Measurements from ENCODE around the gene ANKRD10.

ANKRD10 gene

GRCh38 chr13:110888390-110888789 is 26.5 kb downstream of the ANKRD10 start:
- no peak for DNase-seq (ENCODE audit: extremely low read depth, insufficient read length)
- H3K4me3 ChIP-seq (replicated peaks; ENCODE audit: low read depth, low read length): no peak overlapping the region
- TF ChIP-seq CTCF (IDR thresholded peaks at IDR 0.05; ENCODE audit: insufficient read depth, low read length, poor library complexity, severe bottlenecking): no peak
- no peaks in the 10 kb centered on the region for H3K27me3 ChIP-seq (replicated peaks; ENCODE audit: control insufficient read depth, insufficient read depth, low read length)
- no peaks in the 10 kb centered on the region for H3K36me3 ChIP-seq (ENCODE audit: control insufficient read depth, insufficient read depth, low read length)

- H3K4me3 ChIP-seq (replicated peaks; ENCODE audit: low read depth, low read length): no peak overlapping the region
- no peaks in the 10 kb centered on the region for H3K27me3 ChIP-seq (replicated peaks; ENCODE audit: control insufficient read depth, insufficient read depth, low read length)
- TF ChIP-seq CTCF (IDR thresholded peaks at IDR 0.05; ENCODE audit: insufficient read depth, low read length, poor library complexity, severe bottlenecking): no peak
- H3K36me3 ChIP-seq (ENCODE audit: control insufficient read depth, insufficient read depth, low read length): no peaks in the 10 kb centered on the region
- no peak for DNase-seq (ENCODE audit: extremely low read depth, insufficient read length)
These were observed 27.1 kb downstream of the ANKRD10 start for GRCh38 chr13:110887597-110888333.

- no peak for DNase-seq (ENCODE audit: extremely low read depth, insufficient read length)
- Histone ChIP-seq H3K27me3 (replicated peaks; ENCODE audit: control insufficient read depth, insufficient read depth, low read length) (no peaks in the 10 kb centered on the region), H3K4me3 (replicated peaks; ENCODE audit: low read depth, low read length) (no peak overlapping the region), H3K36me3 (ENCODE audit: control insufficient read depth, insufficient read depth, low read length) (no peaks in the 10 kb centered on the region)
- TF ChIP-seq CTCF (IDR thresholded peaks at IDR 0.05; ENCODE audit: insufficient read depth, low read length, poor library complexity, severe bottlenecking): no peak
These were observed 27.8 kb downstream of the ANKRD10 start for GRCh38 chr13:110886870-110887596.

- no peak for DNase-seq (ENCODE audit: extremely low read depth, insufficient read length)
- TF ChIP-seq CTCF (IDR thresholded peaks at IDR 0.05; ENCODE audit: insufficient read depth, low read length, poor library complexity, severe bottlenecking): no peak
- Histone ChIP-seq H3K4me3 (replicated peaks; ENCODE audit: low read depth, low read length) (no peak overlapping the region), H3K36me3 (ENCODE audit: control insufficient read depth, insufficient read depth, low read length) (no peaks in the 10 kb centered on the region), H3K27me3 (replicated peaks; ENCODE audit: control insufficient read depth, insufficient read depth, low read length) (no peaks in the 10 kb centered on the region)
These were observed 28.7 kb downstream of the ANKRD10 start for GRCh38 chr13:110885966-110886869.

- Histone ChIP-seq H3K27me3 (replicated peaks; ENCODE audit: control insufficient read depth, insufficient read depth, low read length) (no peaks in the 10 kb centered on the region), H3K36me3 (ENCODE audit: control insufficient read depth, insufficient read depth, low read length) (no peaks in the 10 kb centered on the region), H3K4me3 (replicated peaks; ENCODE audit: low read depth, low read length) (no peak overlapping the region)
- no peak for TF ChIP-seq CTCF (IDR thresholded peaks at IDR 0.05; ENCODE audit: insufficient read depth, low read length, poor library complexity, severe bottlenecking)
- no peak for DNase-seq (ENCODE audit: extremely low read depth, insufficient read length)
These were observed 29.4 kb downstream of the ANKRD10 start for GRCh38 chr13:110885516-110885915.
